Fibroblast of peridontal ligament (primary cell): Measurements from ENCODE around the gene C11orf68.
"Not testable (repeated sequence)": the region's sequence is repeated elsewhere in the genome, so short reads cannot be mapped to it uniquely, and the experiment has no call there.

Experiments
- DNase-seq: peaks from one replicate; pipeline ENCODE4 v3.0.0-alpha.2; 2010; ENCODE audit errors: extremely low read depth

The C11orf68 gene

GRCh38 chr11:65915101-65915820, 3.6 kb downstream of the C11orf68 start:
- DNase-seq, result no peak

- DNase-seq, result peak; percentile 79
These were observed 6.0 kb downstream of the C11orf68 start for GRCh38 chr11:65912845-65913244.

DNA sequence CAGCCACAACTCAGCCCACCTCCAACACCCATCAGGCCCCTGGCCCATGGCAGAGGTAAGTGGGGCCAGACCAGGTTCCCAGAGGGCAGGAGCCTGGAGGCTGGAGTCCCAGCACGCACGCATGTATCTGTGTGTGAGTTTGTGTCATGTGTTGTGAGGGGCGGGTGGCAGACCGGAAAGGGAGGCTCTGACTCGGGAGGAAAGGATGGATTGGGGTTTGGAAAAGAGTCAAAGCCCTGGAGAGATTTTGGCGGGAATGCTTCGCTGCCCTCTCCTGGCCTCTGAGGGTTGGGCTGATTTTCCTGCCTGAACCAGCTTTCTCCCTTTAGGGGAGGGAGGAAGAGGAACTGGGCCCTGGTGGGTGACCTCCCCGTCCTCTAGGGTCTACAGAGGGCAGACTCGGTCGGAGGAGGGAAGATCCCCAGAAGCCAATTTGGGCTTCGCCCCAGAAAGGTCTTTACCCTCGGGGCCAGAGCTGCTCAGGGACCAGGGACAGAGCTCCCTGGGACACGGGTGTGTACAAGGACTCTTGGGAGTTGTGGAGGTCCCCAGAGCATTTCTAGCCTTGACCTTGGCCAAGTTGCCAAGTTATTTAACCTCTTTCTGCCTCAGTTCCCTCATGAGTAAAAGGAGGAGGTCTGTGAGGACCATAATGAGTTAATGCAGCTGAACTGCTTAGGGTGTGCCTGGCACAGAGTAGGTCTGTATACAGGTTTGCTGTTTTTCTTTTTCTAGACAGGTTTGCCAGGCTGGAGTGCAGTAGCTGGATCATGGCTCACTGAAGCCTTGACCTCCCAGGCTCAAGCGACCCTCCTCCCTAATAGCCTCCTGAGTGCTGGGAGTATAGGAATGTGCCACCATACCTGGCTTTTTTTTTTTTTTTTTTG, 6.9 kb downstream of the C11orf68 start:
- DNase-seq, result peak; percentile 91

DNA sequence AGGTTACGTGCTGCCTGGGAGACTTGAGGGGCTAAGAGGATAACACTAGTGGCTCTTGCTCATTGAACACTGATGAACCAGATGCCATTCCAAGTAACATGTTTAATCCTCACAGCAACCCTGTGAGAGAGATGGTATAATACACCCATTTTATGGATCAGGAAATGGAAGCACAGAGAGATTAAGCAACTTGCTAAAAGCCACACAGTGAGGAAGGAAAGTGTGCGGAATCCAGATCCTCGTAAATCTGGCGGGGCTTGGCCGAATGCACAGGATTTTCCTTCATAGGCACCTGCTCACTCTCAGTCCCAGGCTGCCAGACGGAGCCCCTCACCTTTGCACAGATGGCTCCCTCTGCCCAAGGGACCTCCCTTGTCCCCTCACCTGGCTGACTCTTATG, 11.0 kb downstream of the C11orf68 start:
- no peak for DNase-seq

- DNase-seq, result no peak
These were observed 12.3 kb downstream of the C11orf68 start for GRCh38 chr11:65906602-65907001.

DNA sequence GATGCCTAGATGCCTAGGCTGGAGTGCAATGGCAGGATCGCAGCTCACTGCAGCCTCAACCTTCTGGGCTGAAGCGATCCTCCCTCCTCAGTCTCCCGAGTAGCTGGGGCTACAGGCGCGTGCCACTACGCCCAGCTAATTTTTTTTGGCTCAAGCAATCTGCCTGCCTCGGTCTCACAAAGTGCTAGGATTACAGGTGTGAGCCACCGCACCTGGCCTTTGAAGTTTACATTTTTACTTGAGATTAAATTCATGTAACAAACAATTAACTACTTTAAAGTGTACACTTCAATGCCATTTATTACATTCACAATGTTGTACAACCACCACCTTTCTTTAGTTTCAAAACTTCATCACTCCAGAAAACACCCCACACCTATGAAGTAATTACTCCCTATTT, 15.1 kb downstream of the C11orf68 start:
- DNase-seq, result no peak

DNA sequence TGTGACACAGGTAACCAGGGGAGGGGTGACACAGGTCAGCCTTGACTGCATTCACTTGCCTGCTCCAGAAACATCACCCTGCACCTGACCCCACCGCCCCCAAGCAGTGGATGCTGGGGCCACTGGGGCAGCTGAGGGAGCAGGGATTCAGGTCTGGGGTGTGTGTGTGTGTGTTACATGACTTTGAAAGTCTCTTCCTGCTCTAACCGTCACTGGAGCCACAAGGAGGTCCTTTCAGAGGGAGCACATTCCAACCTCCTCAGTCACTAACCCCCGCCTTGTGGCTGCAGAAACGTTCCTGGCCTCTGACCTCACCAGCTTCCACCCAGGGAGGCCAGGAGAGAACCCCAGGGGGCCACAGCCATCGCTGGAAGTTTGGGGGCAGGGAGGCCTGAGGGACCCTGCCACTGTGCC, 15.8 kb downstream of the C11orf68 start:
- peak; percentile 80 for DNase-seq

GRCh38 chr11:65900899-65901180, 18.0 kb downstream of the C11orf68 start:
- DNase-seq, result no peak

DNA sequence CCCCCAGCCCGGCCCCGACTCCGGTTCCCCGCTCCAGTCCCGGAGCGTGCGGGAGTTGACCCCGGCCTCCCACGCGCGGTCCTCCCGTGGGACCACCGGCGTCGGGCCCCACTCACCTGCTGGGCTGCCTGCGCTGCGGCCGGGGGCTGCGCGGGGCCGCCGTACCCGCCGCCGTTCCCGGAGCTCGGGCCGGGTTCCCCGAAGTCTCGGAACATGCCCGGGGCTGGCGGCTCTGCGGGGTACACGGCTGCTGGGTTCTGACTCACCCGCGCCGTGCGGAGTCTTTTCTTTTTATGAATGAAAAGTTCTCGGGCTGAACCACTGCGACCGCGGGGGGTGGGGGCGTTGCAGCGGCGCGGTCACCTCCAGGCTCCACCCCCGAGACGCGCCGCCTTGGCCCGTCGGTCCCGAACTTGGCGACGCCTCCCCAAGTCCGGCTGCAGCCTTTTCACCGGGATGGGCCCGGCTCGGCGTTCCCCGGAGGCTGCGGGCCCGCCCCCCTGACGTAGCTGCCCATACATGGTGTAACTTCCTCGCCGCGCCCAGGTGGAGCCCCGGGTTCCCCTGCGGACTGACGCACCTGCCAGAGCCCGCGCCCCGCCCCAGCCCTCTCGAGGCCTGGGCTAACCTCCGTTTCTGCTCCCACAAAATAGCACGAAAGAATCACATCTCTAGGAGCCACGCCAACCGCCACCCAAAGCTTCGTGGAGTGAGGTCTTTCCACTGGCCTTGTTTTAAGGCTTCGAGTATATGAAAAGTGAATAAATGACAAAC, 18.6 kb downstream of the C11orf68 start, which contains the start of gene FOSL1:
TSS of gene FOSL1 (minus strand) at position 264 of the 774 bp plus-strand sequence. CDS start at position 215, 49 bp downstream.
- DNase-seq, result peak; percentile 92

- DNase-seq, result peak; percentile 53
These were observed 19.3 kb downstream of the C11orf68 start for GRCh38 chr11:65899356-65900124.

GRCh38 chr11:65898656-65899355, 20.1 kb downstream of the C11orf68 start:
- peak; percentile 41 for DNase-seq

DNA sequence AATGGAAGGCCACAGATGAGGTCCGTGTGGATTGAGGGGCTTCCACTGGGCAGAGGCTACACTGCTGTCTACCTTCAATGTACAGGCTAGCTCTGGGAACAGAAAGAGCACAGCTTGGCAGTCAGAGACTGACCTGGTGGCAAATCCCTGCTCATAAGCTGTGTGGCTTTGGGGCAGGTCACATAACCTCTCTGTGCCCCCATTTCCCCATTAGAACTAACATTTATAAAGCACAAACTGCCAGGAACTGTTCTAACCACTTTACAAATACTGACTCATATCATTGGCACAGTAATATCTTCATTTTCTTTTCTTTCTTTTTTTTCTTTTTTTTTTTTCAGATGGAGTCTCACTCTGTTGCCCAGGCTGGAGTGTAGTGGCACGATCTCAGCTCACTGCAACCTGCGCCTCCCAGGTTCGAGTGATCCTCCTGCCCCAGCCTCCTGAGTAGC, 21.8 kb downstream of the C11orf68 start:
- peak; percentile 57 for DNase-seq

DNA sequence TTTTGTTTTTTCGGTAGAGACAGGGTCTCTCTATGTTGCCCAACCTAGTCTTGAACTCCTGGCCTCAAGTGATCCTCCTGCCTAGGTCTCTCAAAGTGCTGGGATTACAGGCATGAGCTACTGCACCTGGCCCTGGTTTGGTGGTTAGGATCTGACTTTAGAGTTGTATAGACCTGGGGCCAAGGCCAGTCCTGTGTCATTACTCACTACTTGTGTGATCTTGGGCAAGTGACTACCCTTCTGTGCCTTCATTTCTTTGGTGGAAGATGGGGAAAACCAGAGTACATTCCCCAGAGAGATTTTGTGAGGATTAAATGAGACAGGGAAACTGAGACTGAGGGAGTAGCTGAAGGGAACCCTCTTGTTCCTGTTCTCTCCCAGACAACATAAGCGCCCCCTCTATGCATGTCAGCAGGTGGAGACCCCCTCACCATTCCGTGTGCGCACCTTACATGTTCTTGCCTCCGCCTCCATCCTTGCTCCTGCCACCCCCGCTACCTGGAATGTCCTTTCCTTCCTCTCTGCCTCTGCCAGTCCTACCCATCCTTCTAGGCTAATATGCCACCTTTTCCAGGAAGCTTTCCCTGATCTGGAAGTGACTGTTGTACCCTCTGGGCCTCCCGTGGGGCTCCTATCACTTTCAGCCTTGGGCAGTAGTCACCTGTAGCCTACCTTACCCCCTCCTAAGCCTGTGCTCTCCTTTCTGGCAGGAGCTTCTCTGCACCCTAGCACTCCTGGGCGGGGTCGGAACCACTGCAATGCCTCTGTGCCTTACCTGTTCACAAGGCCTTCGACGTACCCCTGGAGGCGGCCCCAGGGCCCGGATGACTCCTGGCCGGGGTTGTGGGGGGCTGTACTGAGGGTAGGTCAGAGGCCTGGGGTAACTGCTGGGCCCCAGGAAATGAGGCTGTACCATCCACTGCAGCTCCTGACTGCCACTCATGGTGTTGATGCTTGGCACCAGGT, 22.5 kb downstream of the C11orf68 start:
- DNase-seq, result no peak

DNA sequence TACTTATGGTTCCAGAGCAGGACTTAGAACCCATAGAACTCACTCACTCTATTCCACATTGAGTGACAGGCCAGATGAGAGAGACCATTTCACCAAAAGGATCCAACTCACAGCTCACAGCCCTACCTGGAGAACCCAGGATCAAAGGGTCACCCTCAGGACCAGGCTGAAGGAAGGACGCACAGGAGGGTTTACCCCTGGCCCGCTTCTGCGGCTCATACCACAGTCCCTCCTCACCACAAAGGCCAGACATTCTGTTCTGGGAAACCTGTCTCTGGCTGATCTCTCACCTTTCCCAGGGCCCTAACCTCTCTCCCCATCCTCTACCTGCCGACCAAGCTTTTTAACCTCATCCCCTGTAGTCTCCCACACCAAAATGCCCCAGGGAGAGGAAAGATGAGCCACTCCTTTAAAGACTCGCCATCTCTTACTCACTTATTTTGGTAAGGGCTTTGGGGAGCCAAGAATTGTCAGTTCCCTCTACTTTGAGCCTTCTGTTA, 23.3 kb downstream of the C11orf68 start:
- no peak for DNase-seq

GRCh38 chr11:65894034-65894591, 24.7 kb downstream of the C11orf68 start:
- no peak for DNase-seq

DNA sequence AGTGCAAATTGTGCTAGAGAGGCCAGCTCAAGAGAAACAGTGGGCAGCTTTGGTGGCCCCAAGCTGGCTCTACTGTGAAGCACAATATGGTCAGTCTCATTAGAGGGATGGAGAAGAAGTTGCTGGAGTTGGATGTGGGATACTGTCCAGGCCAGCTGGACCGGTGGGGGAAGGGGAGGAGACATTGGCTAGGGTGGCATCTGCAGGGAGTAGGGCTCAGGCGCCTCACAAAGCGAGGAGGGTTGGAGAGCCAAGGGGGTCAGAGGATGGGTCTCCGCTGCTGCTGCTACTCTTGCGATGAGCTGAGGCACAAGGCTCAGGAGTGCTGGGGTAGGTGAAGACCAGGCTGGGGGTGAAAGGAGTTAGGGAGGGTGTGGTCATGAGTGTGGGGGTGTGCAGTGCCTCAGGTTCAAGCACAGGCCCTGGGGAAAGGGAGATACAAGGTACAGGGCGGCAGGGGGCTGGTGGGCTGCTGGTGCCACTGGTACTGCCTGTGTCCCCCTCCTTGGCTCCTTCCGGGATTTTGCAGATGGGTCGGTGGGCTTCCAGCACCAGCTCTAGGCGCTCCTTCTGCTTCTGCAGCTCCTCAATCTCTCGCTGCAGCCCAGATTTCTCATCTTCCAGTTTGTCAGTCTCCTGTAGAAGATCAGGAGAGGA, 26.1 kb downstream of the C11orf68 start:
- DNase-seq, result no peak

DNA sequence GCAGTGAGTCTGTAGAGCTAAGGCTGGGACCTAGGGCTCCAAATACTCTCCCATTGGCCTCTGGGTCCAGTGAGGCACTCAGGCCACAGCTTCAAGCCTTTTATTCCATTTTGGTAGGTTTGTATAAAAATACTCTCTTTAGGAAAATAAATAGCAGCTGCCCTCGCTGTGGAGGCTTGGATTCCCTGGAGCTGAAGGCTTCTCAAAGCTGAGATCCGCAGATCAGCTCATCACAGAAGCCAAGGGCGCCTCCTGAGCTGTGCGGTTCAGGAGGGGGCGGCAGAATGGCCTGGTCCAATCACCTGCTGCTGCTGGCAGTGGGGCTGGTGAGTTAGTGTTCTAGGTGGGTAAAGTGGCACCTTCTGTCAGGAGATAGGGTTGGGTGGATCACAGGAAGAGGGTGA, 26.7 kb downstream of the C11orf68 start:
- DNase-seq, result not testable (repeated sequence)
